ENCODE results near the gene C6orf89.

Gene C6orf89

DNA sequence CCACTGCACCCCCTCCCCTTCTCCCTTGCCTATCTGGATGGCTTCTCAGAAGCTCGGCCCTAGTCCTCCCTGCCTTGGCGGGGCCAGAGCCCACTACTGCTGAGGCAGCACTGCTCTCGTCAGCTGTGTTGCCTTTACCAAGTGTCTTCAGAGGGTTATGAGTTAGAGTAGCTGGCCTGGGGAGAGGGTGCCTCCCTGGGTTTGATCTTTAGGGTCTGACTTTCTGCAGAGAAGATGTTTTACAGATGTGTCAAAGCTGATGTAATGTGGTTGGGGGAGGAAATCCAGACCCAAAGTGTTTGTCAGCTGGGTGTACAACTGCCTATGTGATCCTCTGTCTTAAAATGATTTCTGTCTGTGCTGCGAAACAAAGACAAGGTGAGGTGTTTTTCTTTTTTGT is 38.4 kb downstream of the C6orf89 start:
- peaks cover 4% of the 10 kb centered on the region for H3K36me3 ChIP-seq (replicated peaks; ENCODE audit: low read depth, low read length)
- no peaks in the 10 kb centered on the region for H3K9me3 ChIP-seq (ENCODE audit: insufficient read depth, low read length)
- no peak overlapping the region for H3K9ac ChIP-seq (ENCODE audit: low read length)

GRCh38 chr6:36924778-36925374 is 39.1 kb downstream of the C6orf89 start:
- no peak overlapping the region for H2AFZ ChIP-seq (ENCODE audit: low read depth, low read length)
- no peak overlapping the region for H3K4me3 ChIP-seq (ENCODE audit: low read length)
- TF ChIP-seq, protein P1, sequence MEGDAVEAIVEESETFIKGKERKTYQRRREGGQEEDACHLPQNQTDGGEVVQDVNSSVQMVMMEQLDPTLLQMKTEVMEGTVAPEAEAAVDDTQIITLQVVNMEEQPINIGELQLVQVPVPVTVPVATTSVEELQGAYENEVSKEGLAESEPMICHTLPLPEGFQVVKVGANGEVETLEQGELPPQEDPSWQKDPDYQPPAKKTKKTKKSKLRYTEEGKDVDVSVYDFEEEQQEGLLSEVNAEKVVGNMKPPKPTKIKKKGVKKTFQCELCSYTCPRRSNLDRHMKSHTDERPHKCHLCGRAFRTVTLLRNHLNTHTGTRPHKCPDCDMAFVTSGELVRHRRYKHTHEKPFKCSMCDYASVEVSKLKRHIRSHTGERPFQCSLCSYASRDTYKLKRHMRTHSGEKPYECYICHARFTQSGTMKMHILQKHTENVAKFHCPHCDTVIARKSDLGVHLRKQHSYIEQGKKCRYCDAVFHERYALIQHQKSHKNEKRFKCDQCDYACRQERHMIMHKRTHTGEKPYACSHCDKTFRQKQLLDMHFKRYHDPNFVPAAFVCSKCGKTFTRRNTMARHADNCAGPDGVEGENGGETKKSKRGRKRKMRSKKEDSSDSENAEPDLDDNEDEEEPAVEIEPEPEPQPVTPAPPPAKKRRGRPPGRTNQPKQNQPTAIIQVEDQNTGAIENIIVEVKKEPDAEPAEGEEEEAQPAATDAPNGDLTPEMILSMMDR (IDR thresholded peaks at IDR 0.05; ENCODE audit: low read depth, low read length): no peak
- no peak for TF ChIP-seq EZH2phosphoT487 (IDR thresholded peaks at IDR 0.05; ENCODE audit: low read depth)
- H3K4me1 ChIP-seq (ENCODE audit: low read length): peaks cover 30% of the 10 kb centered on the region
- H3K79me2 ChIP-seq (ENCODE audit: low read length): no peaks in the 10 kb centered on the region
- H3K36me3 ChIP-seq (replicated peaks; ENCODE audit: low read depth, low read length): peaks cover 4% of the 10 kb centered on the region
- no peak overlapping the region for H3K27ac ChIP-seq (ENCODE audit: low read length)
- no peaks in the 10 kb centered on the region for H3K27me3 ChIP-seq (ENCODE audit: low read depth, low read length)
- H4K20me1 ChIP-seq (ENCODE audit: insufficient read depth, low read length): no peaks in the 10 kb centered on the region
- no peak overlapping the region for H3K9ac ChIP-seq (ENCODE audit: low read length)
- no peak overlapping the region for H3K4me2 ChIP-seq (ENCODE audit: low read length)
- no peaks in the 10 kb centered on the region for H3K9me3 ChIP-seq (ENCODE audit: insufficient read depth, low read length)

More for the DNA sequence above, 38.4 kb downstream of the C6orf89 start:
- no peak for TF ChIP-seq EZH2phosphoT487 (IDR thresholded peaks at IDR 0.05; ENCODE audit: low read depth)
- TF ChIP-seq, protein P1 (IDR thresholded peaks at IDR 0.05; ENCODE audit: low read depth, low read length): no peak
- Histone ChIP-seq H3K4me2 (ENCODE audit: low read length) (no peak overlapping the region), H4K20me1 (ENCODE audit: insufficient read depth, low read length) (no peaks in the 10 kb centered on the region), H3K27ac (ENCODE audit: low read length) (no peak overlapping the region), H3K4me1 (ENCODE audit: low read length) (peaks cover 30% of the 10 kb centered on the region), H3K27me3 (ENCODE audit: low read depth, low read length) (no peaks in the 10 kb centered on the region), H3K4me3 (ENCODE audit: low read length) (no peak overlapping the region), H2AFZ (ENCODE audit: low read depth, low read length) (no peak overlapping the region), H3K79me2 (ENCODE audit: low read length) (no peaks in the 10 kb centered on the region)

- H3K36me3 ChIP-seq (replicated peaks; ENCODE audit: low read depth, low read length): peaks cover 4% of the 10 kb centered on the region
- no peaks in the 10 kb centered on the region for H3K27me3 ChIP-seq (ENCODE audit: low read depth, low read length)
- H3K9me3 ChIP-seq (ENCODE audit: insufficient read depth, low read length): no peaks in the 10 kb centered on the region
- TF ChIP-seq EZH2phosphoT487 (IDR thresholded peaks at IDR 0.05; ENCODE audit: low read depth): no peak
- TF ChIP-seq, protein P1 (IDR thresholded peaks at IDR 0.05; ENCODE audit: low read depth, low read length): no peak
- no peak overlapping the region for H3K27ac ChIP-seq (ENCODE audit: low read length)
- H3K79me2 ChIP-seq (ENCODE audit: low read length): no peaks in the 10 kb centered on the region
- no peaks in the 10 kb centered on the region for H4K20me1 ChIP-seq (ENCODE audit: insufficient read depth, low read length)
- H3K9ac ChIP-seq (ENCODE audit: low read length): no peak overlapping the region
- H3K4me1 ChIP-seq (ENCODE audit: low read length): peaks cover 30% of the 10 kb centered on the region
- H2AFZ ChIP-seq (ENCODE audit: low read depth, low read length): no peak overlapping the region
- H3K4me2 ChIP-seq (ENCODE audit: low read length): no peak overlapping the region
- no peak overlapping the region for H3K4me3 ChIP-seq (ENCODE audit: low read length)
Observed at GRCh38 chr6:36925809-36926208, 40.1 kb downstream of the C6orf89 start.

- Histone ChIP-seq H3K36me3 (replicated peaks; ENCODE audit: low read depth, low read length) (peaks cover 4% of the 10 kb centered on the region), H4K20me1 (ENCODE audit: insufficient read depth, low read length) (no peaks in the 10 kb centered on the region), H3K27ac (ENCODE audit: low read length) (peak overlapping the region; percentile 63), H3K27me3 (ENCODE audit: low read depth, low read length) (no peaks in the 10 kb centered on the region), H3K4me3 (ENCODE audit: low read length) (peak overlapping the region; percentile 7), H2AFZ (ENCODE audit: low read depth, low read length) (no peak overlapping the region), H3K9ac (ENCODE audit: low read length) (peak overlapping the region; percentile 3; the same call in 1 of the 2 replicates), H3K79me2 (ENCODE audit: low read length) (no peaks in the 10 kb centered on the region), H3K4me2 (ENCODE audit: low read length) (peak overlapping the region; percentile 66), H3K9me3 (ENCODE audit: insufficient read depth, low read length) (no peaks in the 10 kb centered on the region), H3K4me1 (ENCODE audit: low read length) (peaks cover 30% of the 10 kb centered on the region)
- TF ChIP-seq, protein P1 (IDR thresholded peaks at IDR 0.05; ENCODE audit: low read depth, low read length): no peak
- TF ChIP-seq EZH2phosphoT487 (IDR thresholded peaks at IDR 0.05; ENCODE audit: low read depth): no peak
Observed at GRCh38 chr6:36926708-36927513, 41.2 kb downstream of the C6orf89 start.

Measured in OCI-LY3 (cell line).